GM12873 (cell line): ENCODE measurements around the gene CLDN7.

Experiments
- CTCF ChIP-seq: IDR thresholded peaks from 2 replicates; pipeline ENCODE4 v1.5.1; 2012; ENCODE audit warnings: low read depth, mild to moderate bottlenecking, moderate library complexity, low read length, control low read depth; ENCODE audit not compliant: insufficient read depth; ENCODE audit errors: missing control alignments

The CLDN7 gene

GRCh38 chr17:7256766-7257456, 5.4 kb downstream of the CLDN7 start:
- no peak for TF ChIP-seq CTCF

- TF ChIP-seq CTCF = no peak
Observed at GRCh38 chr17:7254511-7254910, 7.8 kb downstream of the CLDN7 start.

GRCh38 chr17:7253082-7253481, 9.2 kb downstream of the CLDN7 start:
- TF ChIP-seq CTCF = no peak

- peak; percentile 35 for TF ChIP-seq CTCF
Observed at GRCh38 chr17:7252176-7253043, 9.9 kb downstream of the CLDN7 start, which contains the start of gene ELP5. Gene ELP5 (plus strand): TSS chr17:7252215. CDS start chr17:7252551, 336 bp downstream.

- TF ChIP-seq CTCF = no peak
Observed at GRCh38 chr17:7251661-7252175, 10.6 kb downstream of the CLDN7 start, which contains the start of gene CTDNEP1. Gene CTDNEP1 (minus strand): TSS chr17:7251734. CDS start chr17:7251296, 438 bp downstream.

- TF ChIP-seq CTCF = no peak
Observed at GRCh38 chr17:7250695-7251627, 11.3 kb downstream of the CLDN7 start.
